Mesenteric fat pad (tissue), 1 donor: ENCODE measurements around the gene CLNS1A. TPM values are rescaled to one million over a fixed set of nuclear protein-coding genes. Genes with fewer than 3 reads are reported as not detected.
"Not testable (repeated sequence)": the region's sequence is repeated elsewhere in the genome, so short reads cannot be mapped to it uniquely, and the experiment has no call there.

ENCODE experiments used
- DNase-seq: peaks from one replicate; pipeline ENCODE4 v3.0.0-alpha.2; 2020; ENCODE audit warnings: low spot score
- long read RNA-seq: library from polyadenylated mRNA; unstranded; transcript quantifications from one replicate; pipeline ENCODE4 v2.0.0, GENCODE V29; 2020
- total RNA-seq: library from RNA; stranded (reverse); fragmentation: NEBNext Ultra II Directional; extraction: Animal tissue kit (Norgen Biotek cat#: 25700); gene quantifications from one replicate; pipeline ENCODE4 v1.2.1, GENCODE V29; 2021
- donor health status: DM: yes; HTN: yes; CAD: no.

CLNS1A gene, protein sequence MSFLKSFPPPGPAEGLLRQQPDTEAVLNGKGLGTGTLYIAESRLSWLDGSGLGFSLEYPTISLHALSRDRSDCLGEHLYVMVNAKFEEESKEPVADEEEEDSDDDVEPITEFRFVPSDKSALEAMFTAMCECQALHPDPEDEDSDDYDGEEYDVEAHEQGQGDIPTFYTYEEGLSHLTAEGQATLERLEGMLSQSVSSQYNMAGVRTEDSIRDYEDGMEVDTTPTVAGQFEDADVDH
- 64.2 TPM for total RNA-seq
- long read RNA-seq, transcript CLNS1A-204 (7 exons, 2,993 nt) = major isoform, 108 of 122 reads
- long read RNA-seq, partial matches to known transcripts = 0 of 122 reads
- long read RNA-seq, other reads (novel, unspliced or antisense) = 13 of 122 reads

DNA sequence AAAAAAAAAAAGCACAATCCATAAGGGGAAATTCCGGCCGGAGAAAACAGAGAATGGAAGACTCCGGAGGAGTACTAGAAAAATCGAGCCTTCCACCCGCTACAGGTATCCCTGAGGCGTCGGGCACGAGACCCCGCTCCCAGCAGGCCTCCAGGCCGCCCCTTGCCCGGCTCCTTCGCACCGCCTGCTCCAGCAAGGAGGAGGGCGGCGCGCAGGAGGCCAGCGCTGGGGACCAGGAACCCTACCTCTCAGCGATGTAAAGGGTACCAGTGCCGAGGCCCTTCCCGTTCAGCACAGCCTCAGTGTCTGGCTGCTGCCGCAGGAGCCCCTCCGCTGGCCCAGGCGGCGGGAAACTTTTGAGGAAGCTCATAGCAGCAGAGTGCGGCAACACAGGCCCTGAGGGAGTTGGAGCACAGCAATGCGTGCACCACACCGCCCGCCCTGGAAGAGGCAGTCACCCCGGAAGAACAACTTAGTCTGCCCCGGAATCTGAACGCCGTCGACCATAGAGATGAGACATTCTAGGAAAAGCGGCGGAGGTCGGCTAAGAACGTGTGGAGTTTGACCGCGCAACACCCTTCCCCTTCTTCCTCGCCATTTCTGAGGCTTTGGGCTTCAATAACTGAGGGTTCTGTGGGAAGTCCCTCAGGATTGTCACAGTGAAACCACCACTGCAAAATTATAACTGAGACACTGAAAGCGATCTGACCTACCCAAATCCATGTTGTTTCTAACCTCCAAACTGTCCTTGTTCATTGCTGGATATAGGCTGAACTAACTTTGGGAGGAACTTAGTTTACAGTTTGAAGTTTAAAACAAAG lies at the start of gene CLNS1A:
Gene CLNS1A, minus strand, starts transcription at position 450 of the 821 bp plus-strand sequence. Its CDS starts 80 bp downstream, at position 370.
- DNase-seq = peak; percentile 92

DNA sequence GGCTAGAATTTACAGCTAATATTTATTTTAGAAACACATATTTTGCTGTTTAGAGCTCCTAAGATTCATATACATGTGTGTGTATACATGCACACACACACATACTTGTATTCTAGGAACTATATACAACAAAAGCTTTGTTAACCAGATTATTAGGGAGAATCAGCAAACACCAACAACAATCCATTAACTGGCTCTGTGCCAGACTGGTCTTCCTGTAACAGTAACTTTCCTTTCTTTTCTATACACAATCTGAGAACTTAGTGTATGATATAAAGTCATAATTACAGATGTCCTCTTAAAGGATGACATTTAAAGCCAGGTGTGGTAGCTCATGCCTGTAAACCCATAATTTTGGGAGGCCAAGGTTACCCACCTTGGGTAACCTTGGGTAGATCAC lies 49.5 kb upstream of the CLNS1A start:
- no peak for DNase-seq

DNA sequence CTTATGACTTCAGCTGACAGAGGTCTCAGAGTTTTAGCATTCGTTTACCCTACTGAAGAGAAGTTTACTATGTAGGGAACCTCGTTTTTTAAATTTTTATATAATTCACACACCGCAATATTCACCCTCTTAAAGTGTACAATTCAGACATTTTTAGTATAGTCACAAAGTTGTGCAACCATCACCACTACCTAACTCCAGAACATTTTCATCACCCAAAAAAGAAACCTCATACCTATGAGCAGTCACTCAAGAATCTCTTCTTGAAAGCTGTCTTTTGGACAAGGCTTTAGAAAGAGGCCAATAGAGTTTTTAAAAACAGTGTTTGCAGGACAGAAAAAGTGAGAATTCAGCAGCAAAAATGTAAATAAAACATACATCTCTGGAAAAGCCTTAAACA lies 39.5 kb upstream of the CLNS1A start:
- no peak for DNase-seq

DNA sequence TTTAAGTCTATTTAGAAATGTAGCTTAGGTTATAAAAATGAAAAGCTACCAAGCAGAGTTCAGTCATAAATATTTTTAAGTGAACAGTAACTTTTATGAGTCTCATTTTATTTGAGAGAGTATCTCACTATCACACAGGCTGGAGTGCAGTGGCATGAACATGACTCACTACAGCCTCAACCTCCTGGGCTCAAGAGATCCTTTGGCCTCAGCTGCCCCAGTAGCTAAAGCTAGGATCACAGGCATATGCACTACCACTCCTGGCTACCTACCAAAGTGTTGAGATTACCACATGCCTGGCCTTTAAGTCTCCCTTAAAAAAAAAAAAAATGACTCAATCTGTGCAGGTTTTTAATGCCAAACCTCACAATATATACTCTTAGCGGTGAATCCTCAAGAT lies 34.7 kb upstream of the CLNS1A start:
- DNase-seq = no peak

DNA sequence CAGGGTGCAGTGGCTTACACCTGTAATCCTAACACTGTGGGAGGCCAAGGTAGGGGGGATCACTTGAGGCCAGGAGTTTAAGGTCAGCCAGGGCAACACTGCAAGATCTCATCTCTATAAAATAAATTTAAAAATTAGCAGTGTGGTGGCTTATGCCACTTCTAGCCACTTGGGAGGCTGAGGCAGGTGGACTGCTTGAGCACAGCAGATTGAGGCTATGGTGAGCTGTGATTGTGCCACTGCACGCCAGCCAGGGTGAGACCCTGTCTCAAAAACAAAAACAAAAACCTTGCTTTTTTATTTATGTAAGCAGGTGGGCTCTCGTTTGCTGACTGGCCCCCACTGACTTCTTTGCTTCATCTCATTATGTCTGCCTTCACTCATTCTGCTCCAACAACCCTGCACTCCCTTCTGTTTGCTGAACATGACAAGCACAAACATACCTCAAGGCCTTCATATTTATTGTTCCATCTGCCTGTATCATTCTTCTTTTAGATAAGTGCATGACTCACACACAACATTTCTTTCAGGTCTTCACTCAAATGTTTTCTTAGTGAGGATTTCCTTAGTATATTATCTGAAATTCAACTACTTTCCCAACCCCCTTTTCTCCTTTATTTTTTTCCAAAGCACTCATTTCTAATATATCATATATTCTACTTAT lies 32.4 kb upstream of the CLNS1A start:
- no peak for DNase-seq

DNA sequence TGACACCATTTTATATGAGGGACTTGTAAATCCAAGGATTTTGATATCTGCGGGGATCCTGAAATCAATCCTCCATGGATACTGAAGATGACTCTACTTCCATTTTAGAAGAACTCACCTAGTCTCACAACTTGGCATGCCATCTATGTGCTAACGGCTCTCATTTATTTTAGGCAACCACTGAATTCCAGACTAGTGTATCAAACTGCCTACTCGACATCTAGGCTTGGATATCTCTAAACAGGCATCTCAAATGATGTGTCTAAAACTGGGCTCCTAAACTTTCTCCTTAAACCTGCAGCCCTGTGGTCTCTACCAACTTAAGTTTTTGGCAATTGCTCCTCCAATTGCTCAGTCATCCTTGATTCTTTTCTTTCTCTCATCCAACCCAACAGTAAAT lies 31.2 kb upstream of the CLNS1A start:
- no peak for DNase-seq

DNA sequence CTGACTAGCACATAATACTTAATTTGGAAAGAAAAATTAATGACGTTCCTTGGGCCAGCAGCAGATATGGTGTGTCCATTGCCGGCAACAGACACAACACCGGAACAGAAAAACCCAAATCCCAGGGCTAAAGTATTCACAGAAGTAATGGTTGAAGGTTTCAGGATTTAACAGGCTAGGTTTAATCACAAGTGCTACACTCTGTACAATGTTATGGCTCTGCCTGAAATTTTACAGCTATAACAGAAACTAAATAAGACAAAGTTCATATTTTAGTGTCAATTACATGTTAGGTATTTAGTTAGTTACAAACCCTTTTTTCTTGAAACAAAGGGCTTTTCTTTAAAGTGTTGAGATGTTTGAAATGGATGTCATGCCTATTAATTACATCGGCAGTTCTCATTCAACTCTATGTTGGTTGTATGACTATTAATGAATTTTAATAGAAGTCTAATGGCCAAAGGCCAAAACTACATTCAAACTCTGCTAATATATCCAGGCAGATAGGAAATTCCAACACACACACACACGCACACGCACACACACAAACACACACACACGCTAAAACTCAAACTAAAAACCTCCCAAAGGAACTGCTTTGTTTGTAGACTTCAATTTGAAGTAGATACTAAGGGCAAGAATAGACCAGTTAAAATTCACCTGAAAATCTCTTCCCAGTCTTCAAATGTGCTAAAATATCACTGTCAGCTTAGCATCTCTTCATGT lies 27.8 kb upstream of the CLNS1A start:
- DNase-seq = no peak

DNA sequence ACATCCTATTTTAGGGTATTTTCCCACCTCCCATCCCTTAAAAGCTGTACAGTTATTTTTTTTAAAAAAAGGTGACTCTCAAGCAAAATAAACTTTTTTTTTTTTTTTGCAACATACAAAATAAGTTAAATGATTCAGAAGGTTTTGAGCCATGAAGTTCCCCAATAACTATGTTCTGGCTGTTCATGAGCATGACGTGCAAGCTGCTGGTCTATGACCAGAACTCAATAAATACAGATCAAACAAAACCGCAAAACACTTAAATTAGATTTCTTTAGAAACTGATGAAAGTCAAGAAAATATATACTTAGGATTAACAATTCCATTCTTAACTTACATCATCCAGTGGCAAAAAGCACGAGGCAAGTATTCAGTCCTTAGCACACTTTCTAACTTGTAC lies 24.1 kb upstream of the CLNS1A start:
- no peak for DNase-seq

DNA sequence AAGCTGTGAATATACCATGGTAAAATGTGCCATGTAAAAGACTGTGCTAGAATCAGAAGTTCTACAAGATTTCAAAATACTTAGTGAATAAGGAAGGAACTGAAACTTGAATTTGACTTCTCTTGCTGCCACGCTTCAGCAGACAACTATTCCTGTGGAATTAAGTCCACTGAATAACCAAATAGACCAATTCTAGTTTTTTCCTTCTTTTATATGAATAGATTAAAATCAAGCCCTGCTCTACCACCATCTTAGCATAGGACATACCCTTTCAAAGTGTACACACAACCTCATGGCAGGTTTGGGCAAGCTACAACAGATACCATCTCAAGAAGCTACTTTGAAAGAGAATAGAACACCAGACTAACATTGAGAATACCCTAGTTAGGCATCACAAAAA lies 23.4 kb upstream of the CLNS1A start:
- no peak for DNase-seq

DNA sequence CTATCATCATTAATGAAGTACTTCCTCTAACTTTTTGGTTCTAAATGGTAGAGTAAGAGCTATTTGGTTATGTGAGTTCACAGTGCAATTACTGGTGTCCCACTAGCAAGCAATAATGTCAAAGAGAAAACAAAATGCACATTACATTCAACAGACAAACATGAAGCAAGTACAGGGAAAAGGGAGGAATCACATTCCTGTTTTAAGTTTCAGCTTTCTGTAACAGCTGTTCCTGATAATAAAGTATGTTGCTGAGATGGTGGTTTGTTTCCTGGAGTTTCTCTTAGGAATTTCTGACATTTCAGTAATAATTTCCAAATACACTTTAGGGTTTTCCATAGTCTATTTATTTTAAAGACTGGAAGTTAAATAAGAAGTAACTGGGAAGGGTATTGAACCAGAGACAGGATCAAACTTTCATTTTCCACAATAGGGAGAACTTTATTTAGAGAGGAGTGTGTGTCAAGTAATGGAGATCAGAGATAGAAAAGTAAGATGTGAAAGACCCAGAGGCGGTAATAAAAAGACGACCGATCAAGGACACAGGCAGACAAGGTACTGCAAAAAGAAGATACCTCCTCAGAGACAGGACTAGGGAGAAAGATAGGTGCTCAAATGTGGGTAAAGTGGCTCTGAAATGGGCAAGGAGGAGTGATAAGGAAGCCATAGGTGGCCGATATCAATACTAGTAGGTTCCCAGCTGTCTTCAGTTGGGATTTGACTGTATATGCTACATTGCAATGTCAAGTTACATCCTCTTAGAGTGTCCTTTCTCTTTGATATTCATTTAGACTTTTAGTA lies 20.8 kb upstream of the CLNS1A start:
- no peak for DNase-seq

DNA sequence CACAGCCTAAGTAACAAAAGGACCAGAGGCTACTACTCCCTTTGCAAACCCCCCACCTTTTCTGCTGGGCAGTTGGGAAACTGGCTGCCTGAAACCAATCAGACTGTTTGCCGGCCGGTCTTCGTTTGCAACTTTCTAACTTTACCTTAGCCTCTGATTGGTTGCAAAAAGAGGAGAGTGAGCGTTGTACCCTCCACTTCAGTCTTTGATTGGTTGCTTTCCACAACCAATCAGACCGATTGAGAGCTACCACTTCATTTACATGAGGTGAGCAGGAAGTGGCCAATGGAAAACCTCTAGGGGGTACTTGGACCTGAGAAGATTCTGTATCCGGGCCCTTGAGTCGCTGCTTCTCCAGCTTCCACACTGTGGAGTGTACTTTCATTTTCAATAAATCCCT lies 18.8 kb upstream of the CLNS1A start:
- no peak for DNase-seq

DNA sequence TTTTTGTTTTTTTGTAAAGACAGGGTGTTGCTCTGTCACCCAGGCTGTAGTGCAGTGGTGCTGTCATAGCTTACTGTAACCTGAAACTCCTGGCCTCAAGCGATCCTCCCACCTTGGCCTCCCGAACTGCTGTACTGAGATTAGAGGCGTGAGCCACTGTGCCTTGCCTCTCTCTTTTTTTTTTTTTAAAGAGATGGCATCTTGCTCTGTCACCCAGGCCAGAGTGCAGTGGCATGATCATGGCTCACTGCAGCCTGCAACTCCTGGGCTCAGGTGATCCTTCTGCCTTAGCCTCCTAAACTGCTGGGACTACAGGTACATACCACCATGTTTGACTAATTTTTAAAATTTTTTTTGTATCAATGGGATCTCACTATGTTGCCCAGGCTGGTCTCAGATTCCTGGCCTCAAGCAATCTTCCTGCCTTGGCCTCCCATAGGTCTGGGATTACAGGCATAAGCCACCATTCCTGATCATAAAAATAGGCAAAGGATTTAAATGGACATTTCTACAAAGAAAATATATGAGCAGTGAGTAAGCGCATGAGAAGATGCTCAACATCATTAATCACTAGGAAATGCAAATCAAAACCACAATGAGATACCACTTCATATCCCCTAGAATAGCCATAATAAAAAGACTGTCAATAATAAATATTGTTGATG lies 17.3 kb upstream of the CLNS1A start:
- no peak for DNase-seq

DNA sequence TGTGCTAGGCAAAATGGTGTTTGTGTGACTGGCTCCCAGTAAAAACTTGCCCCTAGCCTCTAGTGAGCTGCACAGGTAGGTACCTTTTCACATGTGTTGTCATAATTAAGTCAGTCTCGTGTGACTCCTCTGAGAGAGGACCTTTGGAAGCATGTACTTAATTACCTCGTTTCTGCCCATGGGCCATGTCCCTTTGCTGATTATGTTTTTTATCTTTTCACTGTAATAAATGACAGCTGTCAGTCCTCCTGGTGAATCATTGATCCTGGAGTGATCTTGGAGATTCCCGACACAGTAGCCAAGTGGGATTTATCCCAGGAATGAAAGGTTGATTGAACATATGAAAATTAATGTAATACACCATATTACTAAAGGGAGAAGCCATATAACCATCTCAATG lies 12.5 kb upstream of the CLNS1A start:
- no peak for DNase-seq

DNA sequence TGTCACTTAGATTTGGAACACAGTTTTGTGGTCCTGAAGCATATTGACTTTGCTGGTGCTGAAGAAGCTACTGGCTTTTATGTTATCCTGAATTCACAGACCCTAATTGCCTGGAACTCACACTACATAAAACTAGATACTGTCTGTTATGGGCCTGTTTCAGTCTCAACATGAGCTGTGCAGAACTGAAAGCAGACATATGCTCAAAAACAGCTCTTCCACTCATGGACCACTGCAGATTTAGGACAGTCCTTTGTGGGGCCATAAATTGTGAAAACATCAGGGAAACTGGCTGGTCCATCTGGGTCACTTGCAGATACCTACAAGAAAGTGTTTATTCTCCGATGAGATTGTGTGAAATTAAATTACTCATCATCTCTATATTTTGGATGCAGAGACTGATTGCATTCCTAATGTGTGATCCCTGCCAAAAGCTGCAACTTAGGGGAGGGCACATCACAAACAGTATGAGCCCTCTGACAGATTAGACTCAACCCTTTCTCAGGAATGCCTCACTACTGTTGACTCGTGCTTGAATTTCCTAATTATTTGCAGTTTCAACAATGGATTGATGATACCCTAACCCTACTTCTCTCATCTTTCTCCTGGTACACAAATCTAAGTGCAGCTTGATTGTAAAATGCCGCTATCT lies 10.2 kb upstream of the CLNS1A start:
- DNase-seq = no peak

DNA sequence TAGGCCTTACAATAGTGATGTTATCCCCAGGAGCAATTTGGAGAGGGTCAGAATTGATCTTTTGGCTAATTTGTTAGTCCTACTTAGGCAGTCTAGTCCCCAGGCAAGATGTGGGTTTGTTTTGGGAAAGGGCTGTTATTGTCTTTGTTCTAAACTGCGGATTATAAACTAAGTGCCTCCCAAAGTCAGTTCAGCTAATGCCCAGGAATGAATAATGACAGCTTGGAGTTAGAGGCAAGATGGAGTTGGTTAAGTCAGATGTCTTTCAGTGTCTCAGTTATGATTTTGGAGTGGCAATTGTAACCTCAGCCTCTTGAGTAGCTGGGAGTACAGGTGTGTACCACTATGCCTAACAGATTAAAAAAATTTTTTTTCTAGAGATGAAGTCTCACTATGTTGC lies 7.3 kb upstream of the CLNS1A start:
- no peak for DNase-seq

DNA sequence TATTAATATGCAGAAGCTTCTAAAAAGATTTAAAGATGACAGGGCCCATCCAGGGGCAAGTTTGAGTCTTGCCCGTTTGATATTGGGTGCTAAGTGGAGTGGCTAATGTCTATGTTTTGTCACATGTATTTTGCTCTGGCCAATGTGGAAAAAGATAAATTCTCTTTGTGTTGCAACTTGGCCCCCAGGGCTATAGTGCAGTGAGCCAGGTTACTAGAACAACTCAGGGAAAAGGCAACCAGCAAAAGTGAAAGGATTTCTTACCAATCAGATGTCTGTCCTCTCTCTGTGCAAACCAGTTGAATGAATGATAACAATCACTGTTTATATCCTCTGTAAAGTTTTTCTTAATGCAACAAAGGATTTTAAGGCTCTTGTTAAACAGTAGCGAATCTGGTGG lies 4.6 kb upstream of the CLNS1A start:
- DNase-seq = no peak

DNA sequence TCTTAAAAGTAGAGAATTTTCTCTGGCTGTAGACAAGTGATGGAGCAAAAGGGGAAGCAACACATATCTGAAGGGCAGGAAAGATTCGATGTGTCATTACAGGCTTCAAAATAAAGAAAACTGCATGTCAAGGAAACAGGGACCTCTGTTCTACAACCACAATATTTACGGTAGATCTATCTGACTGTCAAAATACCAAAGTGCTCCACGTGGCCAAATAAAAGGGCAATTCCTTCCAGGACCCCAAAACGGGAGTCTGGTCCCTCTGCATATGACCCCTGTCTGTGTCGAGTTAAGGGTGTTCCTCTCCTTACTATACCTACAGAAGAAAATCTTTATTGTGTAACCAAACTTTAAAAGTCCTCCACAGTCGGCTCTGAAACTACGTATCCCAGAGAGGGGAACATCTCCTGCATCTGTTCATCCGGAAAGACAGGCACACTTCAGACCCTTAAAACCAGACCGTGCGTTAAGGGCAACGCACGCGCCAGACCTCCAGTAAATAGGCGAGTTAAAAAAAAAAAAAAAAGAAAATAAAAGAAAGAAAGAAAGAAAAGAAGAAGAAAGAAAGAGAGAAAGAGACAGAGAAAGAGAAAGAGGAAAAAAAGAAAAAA lies 756 bp downstream of the CLNS1A start:
- no peak for DNase-seq

DNA sequence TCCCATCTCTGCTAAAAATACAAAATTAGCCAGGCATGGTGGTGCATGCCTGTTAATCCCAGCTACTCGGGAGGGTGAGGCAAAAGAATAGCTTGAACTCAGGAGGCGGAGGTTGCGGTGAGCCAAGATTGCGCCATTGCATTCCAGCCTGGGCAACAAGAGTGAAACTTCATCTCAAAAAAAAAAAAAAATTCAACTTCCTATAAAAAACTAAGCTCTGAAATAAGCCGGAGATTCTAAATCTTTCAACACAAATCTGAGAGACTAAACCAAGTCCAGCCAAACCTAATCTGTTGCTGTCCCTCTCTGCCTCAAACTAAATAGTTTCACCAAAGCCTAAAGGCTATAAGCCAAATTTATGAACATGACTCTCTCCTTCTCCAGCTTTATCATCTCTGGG lies 3.7 kb downstream of the CLNS1A start:
- not testable (repeated sequence) for DNase-seq

DNA sequence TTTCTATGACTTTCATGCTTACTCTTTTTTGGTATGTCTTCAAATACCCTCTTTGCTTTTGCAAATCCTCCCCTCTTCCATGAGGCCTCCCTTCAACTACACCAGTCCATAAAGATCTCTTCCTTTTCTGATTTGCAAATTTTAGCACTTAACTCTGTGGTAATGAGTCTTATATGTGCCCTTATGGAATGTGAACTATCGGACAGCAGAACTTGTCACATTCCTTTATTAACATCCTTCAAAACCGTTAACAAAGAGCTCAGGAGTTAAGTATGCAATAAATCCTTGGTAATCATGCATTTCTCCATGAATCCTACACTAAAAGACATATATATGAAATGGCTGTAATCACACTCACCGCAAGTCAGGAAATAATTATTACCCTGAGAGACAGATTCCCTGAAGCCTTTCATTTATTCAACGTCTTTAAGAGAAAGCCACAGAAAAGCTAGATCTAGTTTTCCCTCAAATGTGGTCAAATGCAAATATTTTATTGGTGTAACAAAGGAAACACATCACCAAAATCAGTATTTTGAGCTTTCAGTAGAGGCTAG lies 7.4 kb downstream of the CLNS1A start:
- no peak for DNase-seq
